CD4-positive, alpha-beta T cell treated with Interleukin-6 for 4 hours (primary cell): Measurements from ENCODE around the gene COL23A1.
"Not testable (repeated sequence)": the region's sequence is repeated elsewhere in the genome, so short reads cannot be mapped to it uniquely, and the experiment has no call there.

Experiments
- DNase-seq: peaks from one replicate; pipeline ENCODE4 v3.0.0-alpha.2; 2020; ENCODE audit warnings: mixed read lengths

The COL23A1 gene

GRCh38 chr5:178249191-178249989 is 340.8 kb downstream of the COL23A1 start:
- peak; percentile 42 for DNase-seq

- no peak for DNase-seq
These were observed 341.4 kb downstream of the COL23A1 start for GRCh38 chr5:178248750-178249149.

- DNase-seq = peak; percentile 22
These were observed 342.4 kb downstream of the COL23A1 start for GRCh38 chr5:178247481-178248456.

- DNase-seq = no peak
These were observed 343.4 kb downstream of the COL23A1 start for GRCh38 chr5:178246624-178247279.

- DNase-seq = no peak
These were observed 344.8 kb downstream of the COL23A1 start for GRCh38 chr5:178245389-178245788.

GRCh38 chr5:178244576-178244975 is 345.6 kb downstream of the COL23A1 start:
- DNase-seq = no peak

GRCh38 chr5:178242416-178242815 is 347.8 kb downstream of the COL23A1 start:
- DNase-seq = no peak

- DNase-seq = no peak
These were observed 348.4 kb downstream of the COL23A1 start for GRCh38 chr5:178241688-178242231.

GRCh38 chr5:178241231-178241663 is 348.9 kb downstream of the COL23A1 start:
- DNase-seq = no peak

GRCh38 chr5:178240766-178241165 is 349.4 kb downstream of the COL23A1 start:
- no peak for DNase-seq

GRCh38 chr5:178240341-178240741 is 349.9 kb downstream of the COL23A1 start:
- no peak for DNase-seq

- DNase-seq = not testable (repeated sequence)
These were observed 350.4 kb downstream of the COL23A1 start for GRCh38 chr5:178239626-178240301.

- peak; percentile 24 for DNase-seq
These were observed 351.2 kb downstream of the COL23A1 start for GRCh38 chr5:178238711-178239592.

- DNase-seq = no peak
These were observed 351.9 kb downstream of the COL23A1 start for GRCh38 chr5:178238313-178238635.

- DNase-seq = no peak
These were observed 352.5 kb downstream of the COL23A1 start for GRCh38 chr5:178237431-178238312.

GRCh38 chr5:178236679-178237078 is 353.5 kb downstream of the COL23A1 start:
- DNase-seq = no peak

GRCh38 chr5:178236126-178236525 is 354.1 kb downstream of the COL23A1 start:
- DNase-seq = no peak

GRCh38 chr5:178235588-178235974 is 354.6 kb downstream of the COL23A1 start:
- no peak for DNase-seq

- peak; percentile 86 for DNase-seq
These were observed 355.2 kb downstream of the COL23A1 start for GRCh38 chr5:178234750-178235587.
